T1000 (cell line): ENCODE results near the gene KATNBL1.

Source experiments
- DNase-seq: peaks from one replicate; lab custom pipeline; 2025; ENCODE audit warnings: mixed read lengths; lab: John Stamatoyannopoulos, UW

KATNBL1 gene, protein sequence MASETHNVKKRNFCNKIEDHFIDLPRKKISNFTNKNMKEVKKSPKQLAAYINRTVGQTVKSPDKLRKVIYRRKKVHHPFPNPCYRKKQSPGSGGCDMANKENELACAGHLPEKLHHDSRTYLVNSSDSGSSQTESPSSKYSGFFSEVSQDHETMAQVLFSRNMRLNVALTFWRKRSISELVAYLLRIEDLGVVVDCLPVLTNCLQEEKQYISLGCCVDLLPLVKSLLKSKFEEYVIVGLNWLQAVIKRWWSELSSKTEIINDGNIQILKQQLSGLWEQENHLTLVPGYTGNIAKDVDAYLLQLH

GRCh38 chr15:34209421-34210282, at the start of gene KATNBL1:
Gene KATNBL1, minus strand, starts transcription at chr15:34210096. Its CDS starts 46,420 bp downstream, at chr15:34163676.
- DNase-seq, result peak; percentile 92

DNA sequence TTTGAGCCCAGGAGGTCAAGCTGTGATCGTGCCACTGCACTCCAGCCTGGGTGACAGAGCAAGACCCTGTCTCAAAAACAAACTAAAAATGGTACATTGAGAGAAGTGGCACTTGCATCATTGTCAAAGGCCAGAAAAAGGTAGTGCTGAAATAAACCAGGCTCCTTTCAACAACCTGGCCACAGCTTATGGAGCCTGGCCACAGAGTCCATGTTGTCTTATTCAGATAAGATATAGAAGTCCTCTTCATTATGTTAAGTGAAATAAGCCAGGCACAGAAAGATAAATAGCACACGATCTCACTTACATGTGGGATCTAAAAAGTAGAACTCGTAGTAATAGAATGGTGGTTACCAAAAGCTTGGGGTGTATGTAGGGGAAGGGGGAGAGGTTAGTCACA, 49.7 kb upstream of the KATNBL1 start:
- no peak for DNase-seq

DNA sequence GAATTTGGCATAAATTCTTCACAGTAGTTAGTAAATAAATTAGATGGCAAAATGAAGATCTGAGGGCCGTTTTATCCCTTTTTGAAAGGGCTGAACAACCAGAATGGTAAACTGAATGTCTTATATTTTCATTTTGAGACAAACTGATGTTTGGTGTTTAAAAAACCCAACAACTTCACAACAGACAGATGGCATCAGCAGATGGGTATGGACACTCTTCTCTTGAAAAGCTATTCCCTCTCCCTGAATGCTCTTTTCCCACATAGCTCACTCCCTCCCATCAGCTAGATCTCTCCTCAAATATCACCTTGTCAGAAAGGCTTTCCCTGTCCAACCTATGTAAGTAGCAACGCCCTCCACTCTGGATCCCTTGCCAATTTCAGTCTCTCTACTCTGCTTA, 48.3 kb upstream of the KATNBL1 start:
- DNase-seq, result no peak

DNA sequence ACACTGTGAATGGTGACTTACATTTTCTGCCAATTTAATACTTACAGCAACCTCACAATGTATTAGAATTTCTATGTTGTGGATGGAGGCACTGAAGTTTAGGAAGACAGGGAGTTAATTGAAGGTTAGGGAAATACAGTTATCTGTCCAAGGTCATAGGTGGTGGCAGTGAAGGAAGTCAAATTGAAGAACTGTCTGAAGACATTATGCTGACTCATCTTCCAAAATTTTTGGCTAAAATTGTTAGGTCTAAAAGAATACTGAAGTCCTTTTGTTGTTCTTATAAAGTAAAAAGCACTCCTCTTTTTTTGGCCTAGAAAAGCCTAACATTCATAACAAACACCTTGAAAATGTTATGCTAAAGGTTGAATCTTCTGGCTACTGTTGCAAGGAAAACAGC, 42.6 kb upstream of the KATNBL1 start:
- no peak for DNase-seq

DNA sequence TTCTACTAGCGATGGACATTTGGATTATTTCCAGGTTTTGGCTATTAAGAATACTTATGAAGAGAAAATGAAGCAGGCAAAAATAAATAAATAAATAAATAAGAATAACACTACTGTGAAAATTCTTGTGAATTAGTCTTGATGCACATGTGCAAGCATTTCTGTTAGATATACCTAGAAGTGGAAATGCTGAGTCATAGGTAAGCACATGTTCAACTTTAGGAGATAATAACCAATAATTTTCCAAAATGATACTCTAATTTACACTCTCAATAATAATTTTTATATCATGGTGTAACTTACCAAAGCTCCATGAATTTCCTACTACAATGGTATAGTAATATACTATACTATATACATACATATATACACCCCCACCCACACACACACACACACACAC, 38.3 kb upstream of the KATNBL1 start:
- no peak for DNase-seq

DNA sequence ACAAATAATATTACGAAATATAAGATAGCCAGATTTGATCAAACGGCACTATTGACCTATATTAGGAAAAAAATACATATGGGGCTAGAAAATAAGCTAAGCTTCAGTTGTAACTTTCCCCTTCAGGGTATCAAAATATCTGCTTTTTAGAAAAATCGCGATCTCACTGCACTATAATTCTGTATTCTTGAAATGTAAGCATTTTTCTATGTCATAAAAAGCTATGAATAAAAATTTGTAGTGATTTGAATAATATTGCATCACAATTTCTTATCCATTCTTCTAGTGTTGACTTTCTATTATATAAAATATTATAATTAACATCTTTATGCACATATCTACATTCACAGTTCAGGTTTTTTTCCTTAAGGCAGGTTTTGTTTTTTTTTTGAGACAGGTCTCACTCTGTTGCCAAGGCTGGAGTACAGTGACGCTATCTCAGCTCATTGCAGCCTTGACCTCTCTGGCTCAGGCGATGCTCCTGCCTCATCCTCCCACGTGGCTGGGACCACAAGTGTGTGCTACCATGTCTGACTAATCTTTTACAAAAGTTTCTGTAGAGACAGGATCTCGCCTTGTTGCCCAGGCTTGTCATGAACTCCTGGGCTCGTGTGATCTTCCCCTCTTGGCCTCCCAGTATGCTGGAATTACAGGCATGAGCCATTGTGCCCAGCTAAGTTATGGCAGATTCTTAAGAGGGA, 36.5 kb upstream of the KATNBL1 start:
- DNase-seq, result no peak

GRCh38 chr15:34243226-34243625, 33.3 kb upstream of the KATNBL1 start:
- no peak for DNase-seq

- no peak for DNase-seq
Observed at GRCh38 chr15:34242331-34242710, 32.4 kb upstream of the KATNBL1 start.

- no peak for DNase-seq
Observed at GRCh38 chr15:34241376-34242330, 31.8 kb upstream of the KATNBL1 start.

- DNase-seq, result no peak
Observed at GRCh38 chr15:34240537-34240936, 30.6 kb upstream of the KATNBL1 start.

GRCh38 chr15:34239151-34239808, 29.4 kb upstream of the KATNBL1 start:
- no peak for DNase-seq

DNA sequence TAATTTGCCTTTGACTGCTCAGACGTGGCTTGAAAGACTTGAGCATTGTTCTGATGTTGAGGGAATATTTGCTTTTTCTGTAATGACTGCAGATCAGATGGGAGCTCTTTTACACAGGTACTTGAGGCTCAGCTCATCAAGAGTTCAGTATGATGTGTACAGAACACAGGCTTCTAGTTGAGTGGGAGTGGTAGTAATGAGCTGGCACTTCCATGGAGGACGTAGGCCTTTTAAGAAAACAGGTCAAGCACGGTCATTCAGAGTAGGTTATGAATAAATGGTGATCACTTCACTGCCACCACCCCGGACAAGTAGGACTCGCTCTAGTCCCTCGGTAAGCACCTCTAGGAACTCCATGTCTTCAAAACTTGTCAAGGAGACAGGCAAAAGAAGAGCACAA, 23.7 kb upstream of the KATNBL1 start:
- DNase-seq, result no peak

GRCh38 chr15:34223904-34224596, 14.2 kb upstream of the KATNBL1 start:
- no peak for DNase-seq

DNA sequence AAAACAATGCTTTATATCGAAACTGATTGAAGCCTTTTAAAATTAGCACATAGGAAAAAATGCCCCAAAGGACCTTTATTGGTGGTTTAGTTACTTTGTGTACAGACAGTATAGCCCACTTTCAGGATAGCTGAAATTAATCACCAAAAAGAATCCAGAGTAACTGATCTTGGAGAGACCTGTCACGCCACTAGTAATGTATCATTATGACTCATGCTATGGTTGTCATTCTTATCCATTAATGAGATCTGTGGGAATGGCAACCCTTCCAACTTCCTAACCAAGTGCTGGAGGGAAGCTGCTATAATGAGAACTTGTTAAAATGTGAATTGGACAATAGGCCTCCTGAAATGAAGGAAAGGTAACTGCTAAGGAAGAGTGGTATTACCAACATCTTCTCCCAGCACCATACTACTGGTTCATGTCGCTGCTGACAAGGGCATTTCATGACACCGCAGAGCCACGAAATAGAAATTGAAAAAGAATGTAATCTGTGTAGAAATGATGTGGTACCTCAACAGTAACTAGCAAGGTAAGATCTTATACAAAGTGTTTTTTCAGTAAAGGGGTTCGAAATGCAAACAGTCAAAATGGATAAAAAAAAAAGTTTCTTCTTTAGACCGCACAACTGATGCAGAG, 7.8 kb upstream of the KATNBL1 start:
- DNase-seq, result no peak

GRCh38 chr15:34216527-34217270, 6.8 kb upstream of the KATNBL1 start:
- no peak for DNase-seq

- DNase-seq, result no peak
Observed at GRCh38 chr15:34214135-34214534, 4.2 kb upstream of the KATNBL1 start.

GRCh38 chr15:34213690-34214089, 3.8 kb upstream of the KATNBL1 start:
- DNase-seq, result no peak

- DNase-seq, result no peak
Observed at GRCh38 chr15:34206011-34206410, 3.9 kb downstream of the KATNBL1 start.

GRCh38 chr15:34203936-34204335, 6.0 kb downstream of the KATNBL1 start:
- DNase-seq, result no peak
